GM21737 (cell line): ENCODE measurements around the gene TAF11L4.
"Not testable (repeated sequence)": the region's sequence is repeated elsewhere in the genome, so short reads cannot be mapped to it uniquely, and the experiment has no call there.

ENCODE experiments used
- ATAC-seq: cut with Tn5 transposase; IDR thresholded peaks from one replicate; pipeline ENCODE4 v1.9.1; 2021; ENCODE audit warnings: mild to moderate bottlenecking, moderate library complexity; ENCODE audit not compliant: unreplicated experiment

Gene TAF11L4

DNA sequence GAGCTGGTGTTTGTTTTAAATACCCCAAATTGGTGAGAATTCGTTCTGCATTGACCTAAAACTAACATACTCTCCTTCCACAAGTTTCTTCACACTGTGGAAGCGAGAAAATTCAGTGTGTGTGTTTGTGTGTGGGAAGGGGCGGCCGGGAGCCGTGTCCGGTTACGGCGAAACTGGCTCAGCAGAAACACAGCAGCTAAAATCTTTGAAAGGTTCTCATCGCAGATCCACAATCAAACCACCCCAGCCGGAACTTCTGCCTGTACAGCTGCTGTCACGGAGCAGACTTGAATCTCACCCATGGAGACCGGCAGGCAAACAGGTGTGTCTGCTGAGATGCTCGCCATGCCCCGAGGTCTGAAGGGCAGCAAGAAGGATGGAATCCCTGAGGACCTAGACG lies at the start of gene TAF11L4:
Gene TAF11L4, plus strand, starts transcription at position 301 of the 400 bp plus-strand sequence.
- ATAC-seq, result not testable (repeated sequence)

DNA sequence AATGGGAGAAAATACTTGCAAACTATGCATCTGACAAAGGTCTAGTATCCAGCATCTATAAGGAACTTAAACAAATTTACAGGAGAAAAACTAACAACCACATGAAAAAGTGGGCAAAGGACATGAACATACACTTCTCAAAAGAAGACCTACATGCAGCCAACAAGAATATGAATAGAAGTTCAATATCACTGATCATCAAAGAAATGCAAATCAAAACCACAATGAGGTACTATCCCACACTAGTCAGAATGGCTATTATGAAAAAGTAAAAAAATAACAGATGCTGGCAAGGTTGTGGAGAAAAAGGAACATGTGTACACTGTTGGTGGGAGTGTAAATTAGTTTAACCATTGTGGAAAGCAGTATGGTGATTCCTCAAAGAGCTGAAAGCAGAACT lies 46.5 kb upstream of the TAF11L4 start:
- not testable (repeated sequence) for ATAC-seq

DNA sequence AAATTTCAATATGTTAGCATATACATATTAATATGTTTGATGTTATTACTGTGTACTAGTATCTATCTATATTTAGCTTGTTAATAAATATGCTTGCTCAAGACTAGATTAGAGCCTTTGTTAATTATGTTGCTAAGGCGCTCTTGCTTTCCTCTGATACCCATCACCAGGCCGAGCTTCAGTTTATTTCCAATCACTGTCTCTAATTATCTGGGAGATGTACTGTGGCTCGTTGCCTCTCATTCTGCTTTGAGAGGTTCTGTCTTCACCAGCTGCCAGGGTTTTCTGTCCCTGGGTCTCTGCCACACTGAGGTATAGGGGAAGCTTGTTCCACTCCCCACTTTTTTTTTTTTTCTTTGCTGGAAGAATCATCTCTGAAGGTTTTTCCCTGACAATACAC lies 44.6 kb upstream of the TAF11L4 start:
- ATAC-seq, result no peak

DNA sequence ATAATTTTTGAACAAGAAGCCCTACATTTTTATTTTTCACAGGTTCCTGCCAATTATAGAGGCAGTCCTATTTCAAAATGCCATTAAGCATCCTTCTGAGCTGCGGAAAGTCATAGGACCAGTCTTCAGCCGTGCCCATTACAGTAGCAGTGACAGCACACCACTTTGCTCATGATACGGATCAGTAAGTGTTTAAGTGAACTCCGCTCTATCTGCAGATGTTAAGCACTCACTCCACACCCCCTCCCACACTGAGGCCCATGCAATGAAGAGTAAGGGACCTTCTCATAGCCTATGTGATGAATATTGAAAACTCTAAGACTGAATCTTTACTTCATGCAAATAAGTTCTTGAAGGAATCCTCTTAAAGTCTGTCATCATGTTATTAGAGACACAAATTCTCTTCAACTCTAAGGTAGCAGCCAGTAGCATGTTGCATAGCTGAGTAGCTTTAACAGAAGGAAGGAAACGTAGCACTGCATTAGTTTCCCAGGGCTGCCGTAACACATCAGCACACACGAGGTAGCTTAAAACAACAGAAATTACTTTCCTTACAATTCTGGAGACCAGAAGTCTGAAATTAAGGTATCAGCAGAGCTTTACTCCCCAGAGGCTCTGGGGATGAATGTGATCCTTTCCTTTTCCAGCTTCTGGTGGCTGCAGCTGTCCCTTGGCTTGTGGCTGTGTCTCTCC lies 43.9 kb upstream of the TAF11L4 start:
- ATAC-seq, result no peak

DNA sequence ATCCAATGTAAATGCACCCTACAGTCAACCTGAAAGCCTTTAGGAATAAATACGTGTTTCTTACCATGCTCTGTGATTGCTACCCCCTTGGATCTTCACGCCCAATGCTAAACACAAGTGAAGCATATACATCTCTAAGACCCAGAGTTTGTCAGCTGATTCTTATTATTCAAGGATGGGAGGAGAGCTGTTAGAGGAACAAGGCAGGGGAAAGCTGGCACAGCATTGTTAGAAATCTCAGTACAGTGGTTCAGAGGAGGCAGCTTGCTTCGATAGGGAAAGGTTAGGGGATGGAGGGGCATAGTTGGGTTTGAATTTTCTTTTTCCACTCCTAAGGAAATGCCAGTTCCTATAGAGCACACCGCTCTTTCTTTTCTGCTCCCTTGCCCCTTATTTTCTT lies 40.2 kb upstream of the TAF11L4 start:
- ATAC-seq, result no peak

DNA sequence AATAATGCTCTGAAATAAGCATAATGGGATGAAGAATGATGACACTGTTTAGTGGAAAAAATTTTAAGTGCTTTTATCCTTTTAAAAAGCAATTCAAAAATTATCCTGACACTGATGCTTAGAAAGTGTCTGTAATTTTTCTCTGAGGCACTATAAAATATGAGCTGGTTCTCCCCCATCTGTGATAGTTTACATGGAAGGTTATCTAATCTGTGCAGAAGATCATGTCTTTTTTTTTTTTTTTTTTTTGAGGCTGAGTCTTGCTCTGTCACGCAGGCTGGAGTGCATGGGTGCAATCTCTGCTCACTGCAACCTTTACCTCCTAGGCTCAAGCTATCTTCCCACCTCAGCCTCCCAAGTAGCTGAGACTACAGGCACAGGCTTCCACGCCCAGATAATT lies 38.8 kb upstream of the TAF11L4 start:
- no peak for ATAC-seq

DNA sequence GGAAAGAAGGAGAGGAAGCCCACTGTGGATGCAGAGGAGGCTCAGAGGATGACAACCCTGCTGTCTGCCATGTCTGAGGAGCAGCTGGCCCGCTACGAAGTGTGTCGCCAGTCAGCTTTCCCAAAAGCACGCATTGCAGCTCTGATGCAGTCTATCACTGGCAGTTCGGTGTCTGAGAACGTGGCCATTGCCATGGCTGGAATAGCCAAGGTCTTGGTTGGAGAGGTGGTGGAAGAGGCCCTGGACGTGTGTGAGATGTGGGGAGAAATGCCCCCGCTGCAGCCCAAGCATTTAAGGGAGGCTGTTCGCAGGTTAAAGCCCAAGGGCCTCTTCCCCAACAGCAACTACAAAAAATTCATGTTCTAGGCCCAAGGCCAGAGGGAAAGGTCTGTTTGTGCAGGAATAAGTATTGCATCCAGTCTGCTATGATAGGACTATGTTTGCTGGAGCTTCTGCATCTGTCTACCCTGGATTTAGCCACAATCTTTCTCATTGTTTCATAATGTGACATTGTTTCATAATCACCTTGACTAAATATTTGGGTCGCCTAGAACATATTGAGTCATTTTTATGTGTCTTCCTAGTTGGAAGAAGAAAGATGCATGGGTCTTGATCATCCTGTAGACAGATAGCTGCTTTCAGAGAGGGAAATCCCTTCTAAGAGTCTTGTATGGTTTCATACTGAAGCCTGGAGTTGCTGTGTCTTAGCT lies 35.0 kb upstream of the TAF11L4 start:
- ATAC-seq, result not testable (repeated sequence)

DNA sequence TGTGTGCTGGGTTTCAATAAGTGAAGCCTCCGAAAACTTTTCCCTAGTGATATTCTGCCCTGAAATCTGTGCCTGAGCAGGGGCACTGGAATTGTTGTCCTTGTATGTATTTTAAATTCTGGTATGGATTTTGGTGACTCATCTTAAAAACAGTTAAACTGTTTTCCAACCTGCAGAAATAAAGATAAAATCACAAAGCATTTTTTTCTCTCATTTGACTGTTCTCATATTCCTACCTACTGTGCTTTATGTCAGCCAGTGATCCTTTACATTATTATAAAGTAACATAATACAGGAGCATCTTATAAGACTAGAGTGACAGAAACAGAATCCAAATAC lies 34.5 kb upstream of the TAF11L4 start:
- ATAC-seq, result no peak

DNA sequence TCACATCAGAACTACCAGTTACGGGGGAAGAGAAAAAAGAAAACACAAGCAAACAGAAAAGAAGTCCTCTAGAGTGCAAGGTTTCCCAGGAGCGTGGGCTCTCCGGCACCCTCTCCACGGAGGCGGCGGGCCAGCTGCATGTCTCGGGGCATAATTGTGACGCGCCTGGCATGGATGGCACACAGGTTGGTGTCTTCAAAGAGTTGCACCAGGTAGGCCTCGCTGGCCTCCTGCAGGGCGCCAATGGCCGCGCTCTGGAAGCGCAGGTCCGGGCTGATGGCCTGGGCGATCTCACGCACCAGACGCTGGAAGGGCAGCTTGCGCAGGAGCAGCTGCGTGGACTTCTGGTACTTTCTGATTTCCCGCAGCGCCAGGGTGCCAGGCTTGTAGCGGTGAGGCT lies 30.3 kb upstream of the TAF11L4 start:
- ATAC-seq, result not testable (repeated sequence)

DNA sequence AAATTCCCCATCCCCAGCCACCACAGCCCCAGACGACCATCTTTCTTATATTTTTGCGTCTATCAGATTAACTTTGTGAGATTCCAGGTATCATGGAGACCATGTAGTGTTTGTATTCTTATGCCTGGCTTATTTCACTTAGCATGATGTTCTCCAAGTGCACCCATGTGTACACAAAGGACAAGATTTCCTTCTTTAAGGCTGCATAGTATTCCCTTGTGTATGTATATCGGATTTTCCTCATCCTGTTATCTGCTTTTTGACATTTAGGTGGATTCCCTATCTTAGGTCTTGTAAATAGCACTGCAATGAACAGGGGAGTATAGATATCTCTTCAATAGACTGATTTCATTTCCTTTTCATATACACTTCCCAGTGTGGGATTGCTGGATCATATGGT lies 28.8 kb upstream of the TAF11L4 start:
- no peak for ATAC-seq

DNA sequence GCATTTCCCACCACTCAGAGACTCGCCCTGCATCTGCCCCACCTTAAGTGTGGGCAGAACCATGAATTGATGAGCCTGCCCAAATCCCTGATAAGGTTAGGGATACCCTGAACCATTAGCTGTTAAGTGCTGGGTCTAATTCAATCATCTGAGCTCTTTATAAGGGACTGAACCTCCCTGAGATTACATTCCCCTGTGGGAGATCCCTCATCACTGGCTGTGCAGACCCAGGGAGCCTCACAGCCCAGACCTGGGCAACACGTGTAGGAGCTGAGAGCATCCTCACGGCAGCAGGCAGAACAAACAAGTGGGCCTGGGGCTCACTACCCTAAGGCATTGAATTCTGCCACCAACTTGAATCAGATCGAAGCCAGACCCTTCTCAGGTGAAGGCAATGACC lies 24.2 kb upstream of the TAF11L4 start:
- no peak for ATAC-seq

DNA sequence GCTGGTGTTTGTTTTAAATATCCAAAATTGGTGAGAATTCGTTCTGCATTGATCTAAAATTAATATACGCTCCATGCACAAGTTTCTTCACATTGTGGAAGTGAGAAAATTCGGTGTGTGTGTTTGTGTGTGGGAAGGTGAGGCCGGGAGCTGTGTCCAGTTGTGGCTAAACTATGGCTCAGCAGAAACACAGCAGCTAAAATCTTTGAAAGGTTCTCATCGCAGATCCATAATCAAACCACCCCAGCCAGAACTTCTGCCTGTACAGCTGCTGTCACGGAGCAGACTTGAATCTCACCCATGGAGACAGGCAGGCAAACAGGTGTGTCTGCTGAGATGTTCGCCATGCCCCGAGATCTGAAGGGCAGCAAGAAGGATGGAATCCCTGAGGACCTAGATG lies 23.7 kb upstream of the TAF11L4 start, which contains the start of gene TAF11L2:
Gene TAF11L2, plus strand, starts transcription at position 301 of the 400 bp plus-strand sequence.
- not testable (repeated sequence) for ATAC-seq

DNA sequence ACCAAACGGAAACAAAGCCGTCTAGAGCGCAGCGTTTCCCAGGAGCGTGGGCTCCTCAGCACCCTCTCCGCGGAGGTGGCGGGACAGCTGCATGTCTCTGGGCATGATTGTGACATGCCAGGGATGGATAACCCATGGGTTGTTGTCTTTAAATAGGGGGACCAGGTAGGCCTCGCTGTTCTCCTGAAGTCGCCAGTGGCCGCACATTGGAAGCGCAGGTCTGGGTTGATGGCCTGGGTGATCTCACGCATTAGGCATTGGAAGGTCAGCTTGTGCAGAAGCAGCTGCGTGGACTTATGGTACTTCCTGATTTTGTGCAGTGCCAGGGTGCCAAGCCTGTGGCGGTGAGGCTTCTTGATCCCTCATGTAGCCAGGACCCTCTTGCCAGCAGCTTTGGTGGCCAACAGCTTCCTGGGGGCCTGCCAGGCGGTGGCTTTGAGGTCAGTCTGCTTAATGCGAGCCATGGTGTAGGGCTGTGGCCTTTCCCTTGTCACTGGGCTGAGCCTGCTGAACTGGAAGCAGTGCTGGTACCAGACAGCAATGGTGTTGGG lies 9.8 kb upstream of the TAF11L4 start:
- ATAC-seq, result no peak

DNA sequence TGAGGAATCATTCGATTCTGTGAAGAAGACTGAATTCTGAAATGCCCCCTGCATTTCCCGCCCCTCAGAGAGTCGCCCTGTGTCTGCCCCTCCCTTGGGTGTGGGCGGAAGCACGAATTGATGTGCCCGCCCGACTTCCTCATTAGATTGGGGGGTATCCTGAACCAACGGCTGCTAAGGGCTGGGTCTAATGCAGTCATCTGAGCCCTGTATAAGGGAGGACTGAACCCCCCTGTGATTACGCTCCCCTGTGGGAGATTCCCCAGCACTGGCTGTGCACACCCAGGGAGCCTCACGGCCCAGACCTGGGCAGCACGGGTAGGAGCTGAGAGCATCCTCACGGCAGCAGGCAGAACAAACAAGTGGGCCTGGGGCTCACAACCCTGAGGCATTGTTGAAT lies 4.1 kb upstream of the TAF11L4 start:
- not testable (repeated sequence) for ATAC-seq

DNA sequence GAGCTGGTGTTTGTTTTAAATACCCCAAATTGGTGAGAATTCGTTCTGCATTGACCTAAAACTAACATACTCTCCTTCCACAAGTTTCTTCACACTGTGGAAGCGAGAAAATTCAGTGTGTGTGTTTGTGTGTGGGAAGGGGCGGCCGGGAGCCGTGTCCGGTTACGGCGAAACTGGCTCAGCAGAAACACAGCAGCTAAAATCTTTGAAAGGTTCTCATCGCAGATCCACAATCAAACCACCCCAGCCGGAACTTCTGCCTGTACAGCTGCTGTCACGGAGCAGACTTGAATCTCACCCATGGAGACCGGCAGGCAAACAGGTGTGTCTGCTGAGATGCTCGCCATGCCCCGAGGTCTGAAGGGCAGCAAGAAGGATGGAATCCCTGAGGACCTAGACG lies 3.5 kb upstream of the TAF11L4 start, which contains the start of gene TAF11L3:
Gene TAF11L3, plus strand, starts transcription at position 301 of the 400 bp plus-strand sequence.
- ATAC-seq, result not testable (repeated sequence)

DNA sequence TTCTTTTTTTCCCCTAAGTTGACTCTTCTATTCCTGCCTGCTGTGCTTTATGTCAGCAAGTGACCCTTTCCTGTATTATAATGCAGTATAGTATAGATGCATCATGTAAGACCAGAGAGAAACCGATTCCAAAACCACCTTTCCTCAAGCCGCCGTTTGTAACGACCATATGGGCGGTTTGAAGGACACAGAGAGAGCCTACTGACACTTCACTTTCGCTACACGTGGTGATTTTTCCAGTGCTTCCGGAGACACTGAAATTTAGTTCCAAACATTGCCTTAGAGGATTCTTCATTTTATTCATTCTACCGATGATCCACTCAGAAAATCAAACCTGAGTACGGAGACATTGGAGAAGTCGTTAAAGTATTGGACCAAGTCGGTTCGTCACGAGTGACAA lies 2.1 kb upstream of the TAF11L4 start:
- ATAC-seq, result not testable (repeated sequence)

DNA sequence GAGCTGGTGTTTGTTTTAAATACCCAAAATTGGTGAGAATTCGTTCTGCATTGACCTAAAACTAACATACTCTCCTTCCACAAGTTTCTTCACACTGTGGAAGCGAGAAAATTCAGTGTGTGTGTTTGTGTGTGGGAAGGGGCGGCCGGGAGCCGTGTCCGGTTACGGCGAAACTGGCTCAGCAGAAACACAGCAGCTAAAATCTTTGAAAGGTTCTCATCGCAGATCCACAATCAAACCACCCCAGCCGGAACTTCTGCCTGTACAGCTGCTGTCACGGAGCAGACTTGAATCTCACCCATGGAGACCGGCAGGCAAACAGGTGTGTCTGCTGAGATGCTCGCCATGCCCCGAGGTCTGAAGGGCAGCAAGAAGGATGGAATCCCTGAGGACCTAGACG lies 3.3 kb downstream of the TAF11L4 start, which contains the start of gene TAF11L5:
Gene TAF11L5, plus strand, starts transcription at position 301 of the 400 bp plus-strand sequence.
- ATAC-seq, result not testable (repeated sequence)

DNA sequence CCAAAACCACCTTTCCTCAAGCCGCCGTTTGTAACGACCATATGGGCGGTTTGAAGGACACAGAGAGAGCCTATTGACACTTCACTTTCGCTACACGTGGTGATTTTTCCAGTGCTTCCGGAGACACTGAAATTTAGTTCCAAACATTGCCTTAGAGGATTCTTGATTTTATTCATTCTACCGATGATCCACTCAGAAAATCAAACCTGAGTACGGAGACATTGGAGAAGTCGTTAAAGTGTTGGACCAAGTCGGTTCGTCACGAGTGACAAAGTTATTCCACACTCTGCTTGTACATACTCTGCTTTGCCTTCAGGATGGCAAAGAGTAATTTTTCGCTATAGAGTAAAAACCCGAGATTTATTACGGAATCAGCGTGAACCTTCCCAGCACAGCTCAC lies 4.9 kb downstream of the TAF11L4 start:
- ATAC-seq, result not testable (repeated sequence)

DNA sequence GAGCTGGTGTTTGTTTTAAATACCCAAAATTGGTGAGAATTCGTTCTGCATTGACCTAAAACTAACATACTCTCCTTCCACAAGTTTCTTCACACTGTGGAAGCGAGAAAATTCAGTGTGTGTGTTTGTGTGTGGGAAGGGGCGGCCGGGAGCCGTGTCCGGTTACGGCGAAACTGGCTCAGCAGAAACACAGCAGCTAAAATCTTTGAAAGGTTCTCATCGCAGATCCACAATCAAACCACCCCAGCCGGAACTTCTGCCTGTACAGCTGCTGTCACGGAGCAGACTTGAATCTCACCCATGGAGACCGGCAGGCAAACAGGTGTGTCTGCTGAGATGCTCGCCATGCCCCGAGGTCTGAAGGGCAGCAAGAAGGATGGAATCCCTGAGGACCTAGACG lies 6.8 kb downstream of the TAF11L4 start, which contains the start of gene TAF11L6:
Gene TAF11L6, plus strand, starts transcription at position 301 of the 400 bp plus-strand sequence.
- not testable (repeated sequence) for ATAC-seq
